GM15510 (cell line): ENCODE data around the gene SLC4A8.

Experiments used
- POLR2A ChIP-seq: IDR thresholded peaks from 3 replicates; pipeline ENCODE4 v1.6.1; 2011; ENCODE audit warnings: borderline replicate concordance; ENCODE audit not compliant: insufficient read length; ENCODE audit errors: extremely low read depth

The SLC4A8 gene

DNA sequence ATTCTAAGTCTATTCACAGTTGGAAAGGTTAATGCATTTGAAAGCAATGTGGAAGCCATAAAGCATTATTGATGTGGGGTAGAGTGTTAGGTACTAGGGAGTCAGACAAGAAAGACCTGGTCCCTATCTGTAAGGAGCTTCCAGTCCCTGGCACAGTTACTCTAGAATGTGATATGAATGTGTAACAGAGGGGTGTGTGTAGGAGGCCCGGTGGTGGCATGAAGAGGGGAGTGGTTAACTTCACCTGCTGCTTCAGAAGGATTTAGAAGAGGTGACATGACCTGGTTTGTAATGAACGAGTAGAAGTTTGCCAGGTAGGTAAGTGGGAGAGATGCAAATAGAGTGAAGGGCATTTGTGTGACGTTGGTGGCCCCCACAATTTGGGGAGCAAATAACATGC lies 18.3 kb upstream of the SLC4A8 start:
- TF ChIP-seq POLR2A, result no peak

DNA sequence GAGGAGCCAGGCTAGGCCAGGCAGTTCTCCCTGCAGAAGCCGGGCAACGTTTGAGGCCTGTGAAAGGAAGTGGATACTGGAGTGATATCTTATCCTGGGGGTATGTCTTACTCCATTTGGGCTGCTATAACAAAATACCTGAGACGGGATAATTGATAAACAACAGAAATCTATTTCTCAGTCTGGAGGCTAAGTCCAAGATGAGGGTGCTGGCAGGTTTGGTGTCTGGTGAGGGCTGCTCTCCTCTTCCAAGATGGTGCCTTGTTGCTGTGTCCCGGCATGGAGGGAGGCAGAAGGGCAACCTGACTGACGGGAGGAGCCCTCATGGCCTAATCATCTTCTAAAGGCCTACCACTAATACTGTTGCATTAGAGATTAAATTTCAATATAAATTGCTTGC lies 17.8 kb upstream of the SLC4A8 start:
- no peak for TF ChIP-seq POLR2A

DNA sequence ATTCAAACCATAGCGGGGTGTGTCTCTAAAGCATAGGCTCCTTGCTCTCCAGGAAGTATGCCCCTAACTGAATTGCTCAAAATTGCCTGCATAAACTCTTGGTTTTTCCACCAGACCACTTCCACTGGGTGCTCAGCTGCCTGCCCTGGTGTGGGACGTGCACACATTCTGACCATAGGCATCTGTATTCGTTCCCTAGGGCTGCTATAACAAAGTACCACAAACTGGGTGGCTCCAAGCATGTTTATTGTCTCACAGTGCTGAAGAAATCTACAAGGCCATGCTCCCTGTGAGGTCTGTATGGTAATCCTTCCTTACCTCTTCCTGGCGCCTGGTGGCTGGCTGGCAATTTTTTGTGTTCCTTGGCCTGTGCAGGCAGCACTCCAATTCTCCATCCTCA lies 17.0 kb upstream of the SLC4A8 start:
- no peak for TF ChIP-seq POLR2A

DNA sequence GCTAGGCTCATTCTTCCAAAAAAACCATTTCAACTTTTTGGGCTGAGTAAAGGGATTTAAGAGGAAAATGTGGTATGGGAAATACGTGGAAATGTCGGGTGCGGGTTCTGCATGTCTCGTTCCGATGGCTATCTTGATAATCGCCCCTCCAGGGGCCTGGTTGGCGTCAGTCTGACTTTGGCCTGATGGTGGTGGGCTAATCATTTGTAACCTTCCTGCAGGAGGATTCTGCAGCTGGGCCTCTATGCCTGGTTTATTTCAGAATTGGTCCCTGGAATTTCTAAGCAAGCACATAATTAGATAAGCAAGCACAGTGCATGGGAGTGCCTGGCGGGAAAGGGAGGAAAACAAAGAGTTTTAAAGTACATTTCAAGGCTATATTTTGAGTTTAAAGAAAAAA lies 14.8 kb upstream of the SLC4A8 start:
- TF ChIP-seq POLR2A, result no peak

DNA sequence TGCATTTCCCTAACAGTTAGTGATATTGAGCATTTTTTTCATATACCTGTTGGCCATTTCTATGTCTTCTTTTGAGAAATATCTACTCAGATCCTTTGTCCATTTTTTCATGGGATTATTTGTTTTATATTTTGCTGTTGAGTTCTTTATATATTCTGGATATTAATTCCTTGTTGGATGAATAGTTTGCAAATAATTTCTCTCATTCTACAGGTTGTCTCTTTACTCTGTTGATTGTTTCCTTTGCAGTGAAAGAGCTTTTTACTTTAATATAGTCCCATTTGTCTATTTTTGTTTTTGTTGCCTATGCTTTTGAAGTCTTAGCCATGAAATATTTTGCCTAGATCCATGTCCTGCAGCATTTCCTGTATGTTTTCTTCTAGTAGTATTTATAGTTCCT lies 11.5 kb upstream of the SLC4A8 start:
- no peak for TF ChIP-seq POLR2A

DNA sequence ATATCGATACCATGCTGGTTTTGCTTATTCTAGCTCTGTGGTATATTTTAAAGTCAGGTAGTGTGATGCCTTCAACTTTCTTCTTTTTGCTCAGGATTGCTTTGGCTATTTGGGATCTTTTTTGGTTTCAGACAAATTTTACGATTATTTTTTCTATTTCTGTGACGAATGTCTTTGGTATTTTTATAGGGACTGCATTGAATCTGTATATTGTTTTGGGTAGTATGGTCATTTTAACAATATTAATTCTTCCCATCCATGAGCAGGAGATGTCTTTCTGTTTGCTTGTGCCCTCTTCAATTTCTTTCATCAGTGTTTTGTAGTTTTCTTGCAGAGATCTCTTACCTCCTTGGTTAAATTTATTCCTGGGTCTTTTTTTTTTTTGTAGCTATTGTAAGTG lies 10.8 kb upstream of the SLC4A8 start:
- TF ChIP-seq POLR2A, result no peak

DNA sequence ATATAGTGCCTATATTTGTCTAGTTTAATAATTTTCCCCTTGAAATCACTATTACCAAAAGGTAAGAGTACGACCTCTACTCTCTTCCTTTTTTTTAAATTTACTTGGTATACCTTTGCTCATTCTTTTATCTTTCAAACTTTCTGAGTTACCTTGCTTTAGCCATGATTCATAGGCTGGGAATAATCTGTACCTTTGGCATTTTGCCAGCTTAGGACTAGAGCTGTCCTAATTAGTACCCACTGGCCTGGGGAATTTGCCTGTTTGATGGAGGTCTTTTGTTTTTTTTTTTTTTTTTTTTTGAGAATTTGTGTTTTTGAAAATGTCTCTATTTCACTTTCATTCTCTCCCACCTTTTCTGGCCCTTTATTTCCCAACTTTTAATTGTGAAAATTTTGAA lies 8.7 kb upstream of the SLC4A8 start:
- no peak for TF ChIP-seq POLR2A

DNA sequence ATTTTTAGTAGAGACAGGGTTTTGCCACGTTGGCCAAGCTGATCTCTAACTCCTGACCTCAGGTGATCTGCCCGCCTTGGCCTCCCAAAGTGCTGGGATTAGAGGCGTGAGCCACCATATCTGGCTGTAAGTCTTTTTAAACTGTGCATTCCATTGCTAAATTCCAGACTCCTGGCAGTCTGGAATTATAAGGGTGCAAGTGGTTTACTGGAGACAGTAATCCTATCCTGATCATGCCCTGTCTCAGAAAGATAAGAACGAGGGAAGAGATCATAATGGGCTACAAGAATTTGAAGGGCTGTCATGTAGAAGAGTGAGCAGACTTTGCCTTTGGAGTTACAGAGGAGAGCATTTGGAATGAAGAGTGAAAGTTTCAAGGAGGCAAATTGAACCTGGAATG lies 6.8 kb upstream of the SLC4A8 start:
- no peak for TF ChIP-seq POLR2A

DNA sequence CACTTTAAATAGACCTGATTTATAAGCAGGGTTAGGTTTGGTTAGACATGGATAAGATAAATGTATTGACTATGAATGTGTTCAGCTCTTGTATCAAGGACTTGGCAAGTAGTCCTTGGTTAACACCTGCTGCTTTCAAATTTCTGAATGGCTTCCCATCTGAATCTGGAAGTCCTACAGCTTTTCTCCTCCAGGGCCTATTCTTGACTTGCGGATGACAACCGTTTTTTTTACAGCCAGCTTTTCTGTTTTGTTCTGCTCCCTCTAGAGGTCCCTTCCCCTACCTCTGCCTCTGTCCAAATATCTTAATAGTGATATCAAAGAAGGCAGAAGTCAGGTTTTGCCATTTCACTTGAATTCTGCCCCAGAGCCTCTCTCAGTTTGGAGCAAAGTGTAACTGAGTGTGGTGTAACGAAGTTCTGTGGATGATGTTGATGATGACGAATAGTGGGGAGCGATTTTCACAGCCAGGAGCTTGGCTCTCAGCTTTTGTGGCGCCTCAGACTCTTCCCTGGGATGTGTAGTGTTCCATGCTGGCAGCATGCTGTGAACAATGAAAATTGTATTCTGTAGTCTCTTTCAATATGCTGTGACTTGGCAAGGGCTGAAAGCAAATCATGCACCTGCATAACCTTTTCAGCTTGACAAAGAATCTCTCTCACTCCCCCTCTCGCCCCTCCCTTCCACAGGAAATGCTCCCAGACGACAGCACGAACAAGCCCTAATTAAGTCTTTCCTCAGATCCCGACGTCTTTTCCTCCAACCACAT lies 5.0 kb upstream of the SLC4A8 start:
- no peak for TF ChIP-seq POLR2A

DNA sequence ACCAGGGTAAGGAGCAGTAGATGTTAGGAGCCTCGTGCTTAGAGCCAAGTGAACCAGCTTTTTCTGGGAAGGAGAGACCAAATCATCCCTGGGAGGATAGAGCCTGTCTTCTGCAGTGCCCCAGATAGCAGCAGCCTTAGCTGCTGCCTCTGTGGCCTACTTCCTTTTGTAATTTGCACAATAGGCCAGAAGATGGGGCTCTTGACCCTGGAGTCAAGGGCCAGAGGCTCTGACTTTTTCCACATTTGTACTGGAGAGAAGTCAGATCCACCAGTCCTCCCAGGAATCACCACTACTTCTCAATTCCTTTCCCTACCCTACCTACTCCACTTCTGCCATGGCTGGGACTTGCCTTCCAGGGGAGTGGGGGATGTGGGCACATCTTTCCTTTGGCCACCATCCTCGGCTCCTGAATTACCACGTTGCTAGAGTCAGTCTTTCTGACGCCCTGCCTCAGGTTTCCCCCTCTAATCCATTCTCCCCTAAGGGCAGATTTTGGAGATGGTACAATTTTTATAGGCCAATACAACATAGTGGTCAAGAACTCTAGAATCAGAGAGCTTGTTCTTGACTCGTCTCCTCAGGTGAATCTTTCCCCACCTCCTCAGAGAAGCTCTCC lies 3.3 kb upstream of the SLC4A8 start:
- no peak for TF ChIP-seq POLR2A

DNA sequence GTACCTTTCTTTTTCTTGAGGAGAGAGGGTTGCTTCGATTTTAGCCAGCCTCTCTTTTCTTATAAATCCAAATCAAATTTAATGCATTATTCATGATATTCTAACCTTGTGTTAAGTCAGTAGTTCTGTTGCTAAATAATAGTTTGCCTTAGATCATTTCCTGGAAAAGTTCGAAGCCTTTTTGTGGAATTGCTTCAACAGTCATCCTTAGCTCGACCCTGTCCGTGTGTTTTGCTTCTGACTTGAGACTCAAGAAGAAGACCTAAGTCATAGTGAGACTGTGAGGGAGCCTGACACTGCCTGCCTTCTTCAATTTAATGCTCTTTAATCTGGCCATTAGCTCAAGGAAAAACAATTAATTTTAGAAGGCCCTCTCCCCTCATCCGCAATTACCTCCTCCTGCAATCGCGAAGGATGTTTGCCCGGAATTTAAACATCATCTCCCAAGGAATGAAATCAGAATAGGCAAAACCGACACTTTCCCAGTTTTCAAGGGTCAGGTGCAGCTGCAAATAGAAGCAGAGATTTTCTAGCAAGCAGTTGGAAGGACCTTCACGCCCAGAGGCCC lies 453 bp upstream of the SLC4A8 start:
- no peak for TF ChIP-seq POLR2A

DNA sequence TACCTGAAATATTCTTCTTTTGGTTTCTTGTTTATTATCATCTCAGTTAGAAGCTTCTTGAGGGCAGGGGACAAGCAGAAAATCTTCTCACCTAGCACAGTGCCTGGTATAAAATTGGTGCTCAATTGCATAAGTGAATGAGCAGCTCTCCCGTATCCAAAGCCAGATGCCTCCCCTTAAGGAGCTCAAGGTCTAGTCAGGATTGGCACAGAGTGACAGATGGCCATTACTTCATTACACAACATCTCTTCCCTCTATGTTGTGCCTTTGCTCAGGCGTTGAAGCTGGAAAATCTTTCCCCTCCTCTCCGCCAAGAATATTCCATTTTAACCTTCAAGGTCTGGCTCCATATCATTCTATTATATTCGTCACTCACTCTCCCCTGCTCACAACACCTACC lies 3.6 kb downstream of the SLC4A8 start:
- TF ChIP-seq POLR2A, result no peak

DNA sequence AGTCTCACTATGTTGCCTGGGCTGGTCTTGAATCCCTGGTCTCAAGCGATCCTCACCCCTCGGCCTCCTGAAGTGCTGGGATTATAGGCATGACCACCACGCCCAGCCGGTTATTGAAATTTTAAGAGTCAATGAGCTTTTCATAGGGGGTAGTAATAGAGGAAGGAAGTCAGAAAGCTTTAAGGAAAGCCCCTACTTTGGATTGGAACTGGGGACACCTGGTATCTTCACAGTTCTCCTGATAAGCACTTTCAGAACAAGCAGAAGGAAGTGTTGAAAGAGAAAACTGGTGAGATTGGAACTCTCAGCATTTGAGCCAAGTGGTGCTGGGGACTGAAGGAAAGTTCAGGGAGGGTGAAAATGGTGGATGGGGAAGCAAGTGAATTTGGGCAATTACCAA lies 5.1 kb downstream of the SLC4A8 start:
- TF ChIP-seq POLR2A, result no peak

DNA sequence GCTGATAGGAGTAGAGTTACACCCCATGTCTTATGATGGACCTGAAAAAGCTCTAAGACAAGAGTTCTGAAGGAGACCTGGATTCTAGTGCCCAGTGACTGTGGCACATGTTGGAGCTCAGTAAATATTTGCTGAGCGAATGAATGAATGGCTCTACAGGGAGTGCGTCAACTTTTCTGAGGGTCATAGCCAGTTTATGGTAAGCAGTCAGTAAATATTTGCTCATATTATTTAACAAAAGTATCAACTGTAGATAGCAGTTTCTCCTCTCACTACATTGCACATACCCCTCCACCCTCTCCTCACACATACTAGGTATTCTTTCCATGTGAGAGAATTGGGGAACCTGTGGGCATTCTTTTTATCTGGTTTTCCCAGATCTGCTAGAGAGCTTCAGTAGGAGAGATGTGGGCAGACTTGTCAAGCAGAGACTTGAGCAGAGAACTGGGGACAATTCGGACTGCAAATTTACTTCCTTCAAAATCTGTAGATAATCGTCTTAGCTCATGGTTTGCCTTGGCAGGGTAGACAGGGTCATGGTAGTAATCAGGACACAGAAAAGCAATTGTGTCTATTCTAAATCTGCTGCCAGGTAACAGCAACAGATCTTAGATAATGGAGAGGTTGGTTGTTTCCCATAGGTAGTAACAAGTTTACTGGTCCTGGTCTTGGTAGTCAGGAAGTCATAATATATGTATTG lies 5.7 kb downstream of the SLC4A8 start:
- no peak for TF ChIP-seq POLR2A

DNA sequence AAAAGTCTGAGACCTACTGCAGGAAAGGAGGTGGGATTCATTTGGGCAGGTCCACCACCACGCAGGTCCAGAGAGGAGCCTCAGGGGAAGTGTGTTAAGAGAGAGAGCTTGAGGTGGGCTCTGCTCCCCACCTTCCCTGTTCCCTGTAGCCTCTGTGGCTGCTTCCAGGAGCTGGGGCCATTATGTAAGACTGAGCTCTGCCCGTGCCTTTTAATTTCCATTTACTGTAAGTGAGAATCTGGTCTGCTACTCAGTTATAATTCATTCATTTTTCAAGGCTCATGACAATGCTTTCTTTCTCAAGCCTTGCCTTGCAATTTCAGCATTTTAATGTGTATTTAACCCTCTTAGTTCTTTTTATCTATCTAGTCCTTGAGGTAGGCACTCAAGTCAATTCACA lies 8.3 kb downstream of the SLC4A8 start:
- TF ChIP-seq POLR2A, result no peak

DNA sequence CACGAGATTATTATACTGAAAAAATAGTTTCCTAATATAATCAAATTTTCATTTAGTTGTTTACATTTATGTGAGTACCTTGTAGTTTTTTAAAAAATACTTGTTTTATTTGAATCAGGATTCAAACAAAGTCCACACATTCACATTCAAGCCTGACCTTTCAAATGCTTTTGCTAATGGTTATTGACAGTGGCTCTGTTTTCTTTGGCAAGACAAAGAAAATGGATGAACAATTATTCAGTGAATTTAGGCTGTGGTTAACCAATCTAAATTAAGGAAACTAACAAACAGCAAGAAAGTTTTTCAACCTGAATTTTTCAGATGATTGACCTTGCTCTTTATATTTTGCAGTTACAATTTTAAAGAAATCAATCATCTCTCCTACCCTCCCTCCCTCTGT lies 9.7 kb downstream of the SLC4A8 start:
- TF ChIP-seq POLR2A, result no peak

DNA sequence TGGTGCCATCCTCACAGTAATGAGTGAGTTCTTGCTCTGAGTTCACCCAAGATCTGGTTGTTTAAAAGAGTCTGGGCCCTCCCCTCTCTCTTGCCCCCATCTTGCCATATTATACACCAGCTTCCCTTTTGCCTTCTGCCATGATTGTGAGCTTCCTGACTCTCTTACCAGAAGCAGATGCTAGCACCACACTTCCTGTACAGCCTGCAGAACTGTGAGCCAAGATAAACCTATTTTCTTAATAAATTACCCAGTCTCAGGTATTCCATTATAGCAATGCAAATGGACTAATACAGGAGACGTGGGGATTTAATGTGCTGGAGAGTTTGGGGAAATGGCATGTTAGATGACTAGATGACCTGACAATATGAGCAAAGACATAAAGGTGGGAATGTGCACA lies 12.8 kb downstream of the SLC4A8 start:
- TF ChIP-seq POLR2A, result no peak

DNA sequence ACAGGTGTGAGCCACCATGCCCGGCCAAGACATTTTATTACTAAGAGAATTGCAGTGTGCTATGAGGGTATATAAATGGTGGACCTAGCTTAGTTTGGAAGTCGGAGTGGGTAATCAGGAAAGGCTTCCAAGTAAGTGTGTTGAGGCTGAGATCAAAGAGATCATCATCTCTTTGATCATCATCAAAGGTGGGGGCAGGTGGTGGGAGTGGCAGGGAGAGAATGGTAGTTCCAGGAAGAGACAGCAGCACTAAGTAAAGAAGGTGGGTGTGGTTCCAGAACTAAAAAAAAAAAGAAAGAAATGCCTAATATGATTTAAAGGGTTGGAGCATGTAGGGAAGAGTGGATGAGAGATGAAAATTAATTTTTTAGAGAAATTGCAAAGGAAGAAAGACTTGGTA lies 14.7 kb downstream of the SLC4A8 start:
- TF ChIP-seq POLR2A, result no peak
